Epithelial cell of prostate (primary cell): ENCODE data around the gene ARMC8.

ENCODE experiments used
- DNase-seq: peaks from one replicate; pipeline ENCODE4 v3.0.0-alpha.2; 2011; ENCODE audit warnings: low read depth, low spot score
- H3K27ac ChIP-seq: fragments of 450-650 bp; 2 replicates; pipeline ENCODE4 v1.5.1; 2017; ENCODE audit warnings: mild to moderate bottlenecking

Gene ARMC8

DNA sequence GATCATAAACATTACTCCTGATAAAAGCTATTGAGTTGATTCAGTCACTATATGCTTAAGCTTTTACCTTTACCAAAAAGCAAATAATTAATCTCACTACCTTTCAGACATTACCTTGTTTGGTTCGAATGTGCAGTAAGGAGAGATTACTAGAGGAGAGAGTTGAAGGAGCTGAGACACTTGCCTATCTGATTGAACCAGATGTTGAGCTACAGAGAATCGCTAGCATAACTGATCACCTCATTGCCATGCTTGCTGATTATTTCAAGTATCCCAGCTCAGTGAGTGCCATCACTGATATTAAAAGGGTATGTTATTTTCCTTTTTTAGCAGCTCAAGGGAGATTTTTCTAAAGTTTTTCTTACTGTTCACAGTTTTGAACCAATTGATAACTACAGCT is 54.6 kb downstream of the ARMC8 start:
- no peak for DNase-seq
- H3K27ac ChIP-seq, result no peak overlapping the region

DNA sequence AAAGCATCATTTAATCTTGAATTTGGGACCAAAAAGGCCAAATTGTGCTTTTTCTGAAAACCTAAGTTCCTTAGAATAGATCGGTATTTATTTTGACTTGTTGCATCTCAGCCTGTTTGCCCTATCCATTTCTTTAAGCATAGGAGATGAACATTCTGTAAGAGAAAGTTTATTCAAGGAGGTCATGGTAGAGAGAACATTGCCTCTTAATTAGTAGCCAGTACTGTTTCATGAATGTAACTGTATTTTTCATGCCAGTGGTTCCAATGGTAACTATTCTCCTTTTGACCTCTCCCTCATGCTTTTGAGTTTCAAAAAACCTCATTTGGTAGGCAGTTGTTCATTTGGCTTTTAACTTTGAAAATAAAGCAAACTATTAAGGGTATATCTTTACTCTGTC is 55.4 kb downstream of the ARMC8 start:
- DNase-seq, result no peak
- H3K27ac ChIP-seq, result no peak overlapping the region

DNA sequence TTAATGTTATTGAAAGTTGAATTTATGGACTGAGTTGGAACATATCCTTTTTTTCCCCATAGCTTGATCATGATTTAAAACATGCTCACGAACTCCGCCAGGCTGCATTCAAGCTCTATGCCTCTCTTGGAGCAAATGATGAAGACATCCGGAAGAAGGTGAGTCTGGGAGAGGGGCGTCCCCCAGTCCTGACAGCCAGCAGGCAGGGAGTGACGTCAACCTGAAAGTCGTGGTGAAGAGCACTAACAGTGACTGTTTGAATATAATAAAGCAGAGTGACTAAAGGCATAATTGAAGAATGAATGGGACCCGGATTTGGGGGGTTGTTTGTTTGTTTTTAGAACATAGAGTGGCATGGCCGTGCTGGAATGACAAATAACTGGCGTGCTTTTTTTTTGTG is 57.9 kb downstream of the ARMC8 start:
- DNase-seq, result no peak
- no peak overlapping the region for H3K27ac ChIP-seq

DNA sequence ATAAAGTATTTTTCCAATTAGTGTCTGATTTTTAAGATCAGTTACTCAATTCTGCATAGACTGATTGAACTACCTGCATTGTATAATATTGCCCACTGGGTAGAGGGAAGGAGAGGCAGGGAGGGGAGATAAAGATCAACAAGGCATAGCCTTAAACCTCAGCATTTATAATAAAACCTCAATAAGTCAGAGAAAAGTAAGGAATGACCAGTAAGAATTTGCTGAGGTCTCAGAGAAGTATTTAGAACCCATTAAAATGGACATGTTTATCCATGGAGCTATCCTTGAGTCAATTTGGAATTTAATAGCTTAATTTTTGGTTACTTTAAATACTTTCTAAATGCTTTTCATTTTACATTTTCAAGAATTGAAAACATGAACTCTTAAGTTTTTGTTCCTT is 62.5 kb downstream of the ARMC8 start:
- DNase-seq, result no peak
- no peak overlapping the region for H3K27ac ChIP-seq

DNA sequence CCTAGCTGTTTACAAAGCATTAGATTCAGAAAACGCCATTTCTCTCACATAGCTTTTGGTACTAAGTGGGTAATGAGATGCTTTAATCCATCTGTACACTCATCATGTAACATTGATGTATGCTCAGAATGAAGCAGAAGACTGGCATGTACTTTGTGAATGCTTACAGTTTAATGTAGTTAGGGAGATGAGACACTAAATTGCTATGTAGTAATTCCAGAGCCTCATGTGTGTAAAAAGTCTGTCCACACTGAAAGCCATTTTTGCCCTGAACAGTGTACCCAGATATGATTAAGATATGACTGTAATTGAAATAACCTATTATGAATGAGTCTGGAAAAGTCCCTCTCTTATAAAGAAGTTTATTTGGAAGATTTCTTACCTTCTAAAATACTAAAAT is 66.5 kb downstream of the ARMC8 start:
- peak overlapping the region; percentile 85 for H3K27ac ChIP-seq
- DNase-seq, result peak; percentile 40

DNA sequence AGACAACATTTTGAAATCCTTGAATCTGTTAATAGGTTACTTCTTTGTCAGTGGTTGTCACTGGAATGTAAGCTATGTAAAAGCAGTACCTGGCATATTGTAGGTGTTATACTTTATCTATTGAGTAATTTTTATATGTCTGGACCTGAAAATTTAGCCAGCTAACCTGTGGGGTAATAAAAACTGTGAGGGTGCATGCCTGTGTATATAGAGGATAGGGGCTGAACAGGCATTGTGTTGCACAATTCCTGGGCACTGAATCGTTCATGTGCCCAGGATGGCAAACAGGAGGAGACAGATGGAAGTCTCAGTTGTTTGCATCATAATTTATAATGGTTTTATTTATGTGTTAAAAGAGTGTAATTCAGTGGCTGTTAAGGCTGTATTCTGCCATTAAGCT is 67.1 kb downstream of the ARMC8 start:
- peak; percentile 66 for DNase-seq
- H3K27ac ChIP-seq, result peak overlapping the region; percentile 85

DNA sequence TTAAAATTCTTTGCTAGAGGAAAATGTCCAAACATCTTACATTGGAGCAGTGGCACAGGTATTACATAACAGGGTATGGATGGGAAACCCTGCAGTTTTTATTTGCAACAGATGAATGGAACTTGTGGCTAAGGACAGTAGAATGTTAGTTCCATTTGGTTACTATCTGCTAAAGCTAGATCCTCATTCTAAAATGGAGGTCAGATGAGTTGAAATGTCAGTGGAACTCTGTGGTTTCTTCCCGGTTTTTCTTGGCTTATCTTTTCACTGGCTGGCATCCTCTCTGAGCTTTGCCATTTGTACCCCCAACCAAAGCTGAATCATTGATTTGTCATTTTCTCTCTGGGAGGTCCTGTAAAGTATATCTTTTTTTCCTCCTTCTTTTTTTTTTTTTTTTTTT is 68.9 kb downstream of the ARMC8 start:
- no peak overlapping the region for H3K27ac ChIP-seq
- no peak for DNase-seq

DNA sequence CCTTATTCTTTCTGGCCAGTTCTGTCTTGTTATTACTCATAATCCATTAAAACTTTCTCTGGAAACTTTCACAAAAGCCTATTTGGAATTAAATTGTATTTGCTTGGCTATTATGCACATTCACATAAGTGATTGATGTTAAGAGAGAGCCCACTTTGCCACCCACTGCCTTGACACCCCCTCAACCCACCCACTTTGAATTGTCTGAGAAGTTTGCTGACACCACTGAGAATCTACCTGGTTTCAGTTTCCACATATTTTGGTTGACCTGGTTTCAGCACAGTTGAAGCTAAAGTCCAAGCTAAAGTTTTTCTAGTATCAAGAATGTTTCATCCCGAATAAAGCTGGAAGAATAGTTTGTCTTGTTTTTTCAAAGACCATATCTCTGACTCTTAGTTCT is 70.9 kb downstream of the ARMC8 start:
- DNase-seq, result no peak

DNA sequence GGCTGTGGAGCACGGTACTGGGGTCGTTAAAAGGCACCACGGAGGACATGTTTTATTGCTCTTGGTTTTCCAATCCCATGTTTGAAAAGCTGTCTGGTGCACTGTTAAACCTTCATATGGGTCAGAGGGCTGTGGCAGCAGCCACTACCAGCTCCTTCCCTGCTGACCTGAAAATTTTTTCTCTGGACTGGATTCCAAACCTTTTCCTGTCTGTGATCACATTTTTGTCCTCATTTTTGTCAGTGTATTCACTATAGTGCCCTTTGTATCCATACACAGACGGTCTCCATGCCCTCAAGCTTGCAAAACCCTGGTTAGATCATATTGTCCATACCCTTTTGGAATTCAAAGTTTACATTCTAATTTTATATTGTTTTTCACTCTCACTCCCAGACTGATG is 72.0 kb downstream of the ARMC8 start:
- no peak overlapping the region for H3K27ac ChIP-seq

More for the DNA sequence above, 70.9 kb downstream of the ARMC8 start:
- H3K27ac ChIP-seq, result no peak overlapping the region

DNA sequence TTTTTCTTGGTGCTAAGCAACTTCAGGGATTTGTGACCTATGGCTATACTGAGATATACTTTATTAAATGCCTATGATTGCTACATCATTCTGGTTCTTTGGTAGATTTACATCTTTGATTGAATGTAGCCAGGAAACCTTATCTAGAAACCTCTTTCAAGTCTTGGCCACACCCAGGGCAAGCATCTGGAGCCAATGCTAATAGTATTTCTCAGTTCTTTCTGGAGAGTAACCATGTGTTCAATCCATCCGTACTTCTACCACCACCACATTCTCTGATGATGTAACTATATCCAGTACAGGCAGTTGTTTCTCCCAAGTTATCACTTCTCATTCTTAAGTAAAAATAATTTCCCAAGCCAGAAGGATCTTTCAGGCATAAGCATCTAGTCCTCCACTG is 73.5 kb downstream of the ARMC8 start:
- no peak for DNase-seq
- H3K27ac ChIP-seq, result no peak overlapping the region

More for the DNA sequence above, 72.0 kb downstream of the ARMC8 start:
- no peak for DNase-seq

DNA sequence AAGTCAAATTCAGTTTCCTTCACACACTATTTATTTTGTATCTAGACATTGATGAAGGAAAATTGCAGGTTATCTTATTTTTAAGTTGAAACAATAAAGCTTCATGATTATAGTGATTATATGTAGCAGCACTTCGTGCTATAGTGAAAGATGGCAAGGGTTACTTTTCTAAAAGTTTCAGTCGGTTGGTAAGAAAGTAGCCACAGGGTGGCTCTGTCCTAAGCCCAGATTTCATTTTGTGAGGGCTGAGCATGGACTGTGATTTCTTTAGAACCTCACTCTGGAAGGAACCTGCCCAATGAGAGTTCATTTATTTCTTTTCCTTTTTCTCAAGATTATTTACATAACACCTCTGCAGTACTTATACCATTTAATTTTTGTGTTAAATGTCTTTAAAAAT is 76.0 kb downstream of the ARMC8 start:
- no peak for DNase-seq

DNA sequence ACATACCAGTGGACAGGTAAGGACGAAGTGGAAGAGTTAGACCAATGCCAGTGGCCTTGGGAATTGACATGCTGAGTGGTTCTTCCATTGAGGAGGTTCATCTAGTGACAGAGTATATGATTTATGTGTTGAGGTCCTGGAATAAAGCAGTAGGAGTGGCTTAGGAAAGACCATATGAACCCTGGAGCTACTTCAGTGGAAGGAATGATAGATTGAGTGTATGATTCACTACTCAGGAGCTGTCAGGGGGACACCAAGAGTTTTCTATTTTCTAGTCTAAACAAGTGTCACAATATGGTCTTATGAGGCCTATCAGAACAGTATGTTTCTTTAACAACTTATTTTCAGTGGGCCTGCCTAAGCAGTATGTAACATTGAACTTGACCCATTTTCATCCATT is 78.6 kb downstream of the ARMC8 start:
- no peak overlapping the region for H3K27ac ChIP-seq
- no peak for DNase-seq

More for the DNA sequence above, 76.0 kb downstream of the ARMC8 start:
- H3K27ac ChIP-seq, result no peak overlapping the region

DNA sequence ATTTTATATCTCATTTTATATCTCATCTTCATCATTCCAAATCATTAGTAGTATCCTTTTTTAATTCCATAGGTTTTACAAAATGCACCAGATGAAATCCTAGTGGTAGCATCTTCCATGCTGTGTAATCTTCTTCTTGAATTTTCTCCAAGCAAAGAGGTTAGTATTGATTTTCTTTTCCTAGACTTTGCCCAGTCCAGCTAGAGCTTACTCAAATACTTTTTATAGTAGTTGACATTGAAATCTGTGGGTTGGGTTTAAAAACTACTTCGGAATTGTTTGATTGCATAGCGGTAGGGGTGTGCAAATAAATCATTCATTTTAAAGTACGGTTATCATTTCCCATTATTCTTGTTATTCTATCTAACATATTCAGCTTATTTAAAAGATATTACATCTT is 80.0 kb downstream of the ARMC8 start:
- H3K27ac ChIP-seq, result no peak overlapping the region
- no peak for DNase-seq

DNA sequence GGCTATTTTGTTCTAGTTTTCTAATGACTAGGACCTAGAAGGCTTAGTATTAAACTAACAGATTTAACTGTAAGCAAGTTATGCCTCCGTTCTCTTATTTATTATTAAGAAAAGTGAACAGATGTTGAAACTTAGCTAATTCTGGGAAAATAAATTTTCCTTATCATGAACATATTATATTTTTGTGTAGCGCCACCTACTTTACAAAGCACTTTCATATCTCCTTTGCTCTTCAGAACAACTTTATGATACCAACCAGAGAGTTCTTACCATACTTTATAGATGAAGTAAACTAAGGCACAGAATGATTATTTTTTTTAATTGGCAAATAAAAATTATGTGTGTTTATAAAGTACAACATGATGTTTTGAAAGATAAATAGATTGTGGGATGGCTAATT is 83.1 kb downstream of the ARMC8 start:
- DNase-seq, result no peak
- H3K27ac ChIP-seq, result no peak overlapping the region

DNA sequence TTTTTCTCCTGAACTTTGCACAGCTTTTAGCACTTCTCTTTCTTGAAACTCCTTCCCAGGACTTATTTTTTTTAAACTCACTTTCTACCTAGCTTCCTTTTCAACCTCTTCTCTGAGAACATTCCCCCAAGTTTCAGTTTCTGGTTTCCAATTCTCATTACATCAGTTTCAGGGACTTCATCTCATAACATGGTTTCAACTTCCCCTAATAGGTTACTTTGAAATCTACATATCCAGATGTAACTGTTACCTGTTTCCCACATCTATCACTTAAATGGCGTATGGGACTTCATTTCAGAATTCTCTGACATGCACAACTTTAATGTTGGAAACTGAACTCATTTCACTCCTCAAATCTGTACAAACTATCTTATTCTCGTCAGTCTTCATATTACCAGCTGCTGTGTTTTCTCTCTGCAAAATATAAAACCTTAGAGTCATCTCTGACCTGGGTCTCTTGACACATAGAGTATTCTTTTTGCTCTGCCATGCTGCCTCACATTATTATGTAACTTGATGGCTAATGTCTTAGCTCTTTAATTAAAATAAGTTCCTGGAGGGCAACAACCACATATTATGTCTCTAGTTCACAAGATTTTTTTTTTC is 84.2 kb downstream of the ARMC8 start:
- no peak overlapping the region for H3K27ac ChIP-seq
- DNase-seq, result no peak

DNA sequence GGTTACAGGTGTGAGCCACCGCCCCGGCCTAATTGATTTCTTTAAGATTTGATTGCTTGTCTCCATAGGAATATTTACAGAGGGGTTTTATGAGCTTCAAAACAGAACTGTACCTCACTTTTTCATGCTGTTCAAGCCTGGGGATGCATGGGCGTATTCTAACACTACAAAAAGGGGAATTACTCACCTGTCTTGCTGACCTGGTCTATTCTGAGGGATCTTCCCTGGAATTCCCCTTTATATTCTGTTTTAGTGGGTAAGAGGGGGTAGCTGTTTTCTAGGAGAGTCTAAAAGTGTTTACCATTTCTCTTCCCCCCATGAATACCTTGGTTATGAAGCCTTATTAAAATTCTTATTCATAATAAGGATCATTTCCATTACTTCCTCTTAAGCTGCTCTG is 94.5 kb downstream of the ARMC8 start:
- peak overlapping the region; percentile 86 for H3K27ac ChIP-seq
- DNase-seq, result no peak

DNA sequence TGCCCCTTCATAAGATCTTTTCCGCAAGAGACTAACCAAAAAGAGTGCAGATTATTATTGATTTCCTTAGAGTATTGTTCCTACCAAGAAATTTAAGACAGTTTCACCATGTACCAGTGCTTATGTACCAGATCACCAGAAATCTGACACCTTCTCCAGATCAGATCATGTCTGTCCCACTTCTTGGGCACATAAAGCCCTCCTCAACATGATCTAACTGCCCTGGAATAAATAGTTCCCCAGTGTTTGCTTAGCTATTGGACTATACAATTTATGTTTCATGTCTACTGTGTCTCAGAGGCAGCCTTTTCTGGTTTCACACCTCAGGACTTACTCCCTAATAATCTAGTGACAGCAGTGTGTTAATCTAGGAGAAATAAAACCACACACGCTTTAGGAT is 95.7 kb downstream of the ARMC8 start:
- DNase-seq, result no peak
- peak overlapping the region; percentile 86 for H3K27ac ChIP-seq

DNA sequence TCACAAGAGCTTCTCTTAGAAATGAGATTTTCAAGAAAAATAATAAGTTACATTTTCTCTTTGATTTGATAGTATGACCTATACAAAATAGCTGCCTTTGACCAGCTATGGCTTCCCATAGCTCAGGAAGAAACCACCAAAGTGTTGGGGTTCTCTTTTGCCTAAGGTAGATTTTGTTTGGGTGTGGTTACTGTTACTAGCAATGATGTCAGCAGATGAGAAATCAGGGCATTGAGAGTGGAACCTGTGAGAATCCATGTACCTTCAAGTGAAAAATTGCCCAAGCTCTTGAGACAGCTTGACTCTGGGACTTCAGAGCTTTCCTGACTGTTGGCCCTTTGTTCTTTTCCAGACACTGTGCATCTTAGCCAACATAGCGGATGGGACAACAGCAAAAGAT is 97.0 kb downstream of the ARMC8 start:
- DNase-seq, result peak; percentile 14
- peak overlapping the region; percentile 86 for H3K27ac ChIP-seq

DNA sequence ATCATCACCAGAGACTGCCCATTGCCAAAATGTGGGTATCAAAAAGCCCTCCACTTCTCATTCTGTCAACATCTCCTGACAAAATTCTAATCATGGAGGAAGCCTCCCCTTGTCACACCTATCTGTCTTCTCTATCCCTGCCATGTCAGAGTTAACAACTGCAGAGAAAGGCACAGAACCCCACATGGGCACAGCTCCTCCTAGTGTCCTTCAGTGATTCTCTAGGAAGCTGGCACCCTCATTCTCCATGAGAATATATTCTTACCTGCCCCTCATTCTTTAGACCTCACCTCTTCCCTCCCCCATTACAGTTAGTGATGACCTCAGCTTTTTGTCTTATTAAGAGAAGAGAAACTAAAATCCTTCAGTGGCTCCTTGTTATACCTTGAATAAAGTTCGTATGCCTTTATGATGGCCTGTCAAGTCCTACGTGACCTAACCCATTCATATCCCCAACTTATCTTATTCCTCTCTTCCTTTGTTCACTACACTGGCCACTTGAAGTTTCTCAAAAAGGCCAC is 97.9 kb downstream of the ARMC8 start:
- peak overlapping the region; percentile 86 for H3K27ac ChIP-seq
- no peak for DNase-seq

DNA sequence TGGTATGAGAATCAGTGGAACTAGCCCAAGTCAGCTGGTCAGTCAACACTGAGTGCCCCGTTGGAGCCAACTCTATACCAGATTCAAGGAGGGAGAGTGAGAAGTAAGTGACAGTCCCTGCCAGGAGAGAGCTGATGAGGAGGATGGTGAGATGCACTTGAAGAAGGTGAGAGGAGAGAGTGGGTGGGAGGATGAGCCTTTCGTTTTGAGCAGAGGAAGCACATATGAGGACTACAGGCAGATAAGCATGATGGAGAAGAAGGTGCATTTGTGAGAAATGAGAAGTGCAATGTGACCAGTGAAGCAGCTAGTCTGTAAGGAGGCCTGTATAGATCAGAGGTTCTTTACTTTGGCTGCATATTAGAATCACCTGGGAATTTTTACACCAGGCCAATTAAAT is 102.2 kb downstream of the ARMC8 start:
- DNase-seq, result no peak
- H3K27ac ChIP-seq, result no peak overlapping the region

DNA sequence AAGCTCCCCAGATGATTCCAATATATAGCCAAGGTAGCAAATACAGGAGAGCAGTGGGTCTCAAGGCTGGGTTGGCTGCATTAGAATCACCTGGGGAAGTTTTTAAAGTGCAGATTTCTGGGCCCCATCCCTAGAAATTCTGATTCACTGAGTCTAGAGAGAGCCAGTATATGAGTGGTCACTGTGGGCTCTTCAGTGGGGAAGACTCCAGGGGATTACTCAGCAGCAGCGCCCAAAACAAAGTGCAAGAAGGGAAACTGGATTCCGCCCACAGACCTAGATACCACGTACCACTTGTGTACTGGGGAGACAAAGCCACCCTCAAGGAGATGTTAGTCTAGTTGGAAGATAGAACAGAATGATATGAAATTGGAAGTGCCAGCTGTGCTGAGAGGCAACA is 102.6 kb downstream of the ARMC8 start:
- no peak overlapping the region for H3K27ac ChIP-seq
- no peak for DNase-seq

DNA sequence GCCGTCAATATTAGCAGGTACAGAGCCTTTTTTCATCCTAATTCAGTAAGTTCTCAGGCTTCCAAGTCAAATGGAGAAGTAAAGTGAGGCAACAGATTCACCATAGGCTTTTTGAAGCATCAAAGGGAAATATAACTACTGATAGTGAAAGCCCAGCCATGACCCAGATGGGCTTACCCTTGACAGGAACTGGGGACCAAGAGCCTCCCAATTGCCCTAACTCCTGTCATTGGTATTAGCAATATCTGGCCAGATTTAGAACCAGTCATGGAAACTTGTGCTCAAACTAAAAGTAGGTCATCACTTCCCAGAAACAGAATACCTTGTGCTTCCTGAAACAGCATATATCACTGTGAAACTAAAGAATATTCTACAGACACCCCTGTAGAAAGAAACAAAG is 109.5 kb downstream of the ARMC8 start:
- no peak for DNase-seq
- H3K27ac ChIP-seq, result no peak overlapping the region
